HepG2 (cell line): ENCODE results near the gene FOXN3. TPM values are rescaled to one million over a fixed set of nuclear protein-coding genes. Genes with fewer than 3 reads are reported as not detected.

Experiments
- AKAP8 ChIP-seq: sonication (generic); formaldehyde crosslinking; IDR thresholded peaks from 2 replicates; pipeline ENCODE4 v1.5.1; 2020; ENCODE audit warnings: mild to moderate bottlenecking, missing genetic modification reagents
- ASH2L ChIP-seq: fragments of 300-600, 200-600 bp; sonication (generic); IDR thresholded peaks from 2 replicates; pipeline ENCODE4 v1.7.0; 2017; ENCODE audit warnings: low read depth, mild to moderate bottlenecking, moderate library complexity, mixed read lengths, low read length; ENCODE audit not compliant: insufficient read length
- ATF7 ChIP-seq, 2 experiments: fragments of 450-650 bp in 1 of 2; sonication (generic) in 1 of 2; formaldehyde crosslinking in 1 of 2; IDR thresholded peaks; 2 replicates each; pipeline versions ENCODE4 v1.4.0 to v1.6.1; 2016 to 2020; ENCODE audit warnings: antibody characterized with exemption in 1 of 2, mild to moderate bottlenecking in 1 of 2, missing genetic modification reagents in 1 of 2
- CBX5 ChIP-seq: sonication (generic); formaldehyde crosslinking; IDR thresholded peaks from 2 replicates; pipeline ENCODE4 v1.4.0; 2020; ENCODE audit warnings: missing genetic modification reagents, borderline replicate concordance
- FOXA1 ChIP-seq, 2 experiments: fragments of 450-650 bp in 1 of 2; sonication (generic) in 1 of 2; formaldehyde crosslinking in 1 of 2; IDR thresholded peaks; 2 replicates each; pipeline versions ENCODE4 v1.4.0 to v1.6.1; 2016 to 2020; ENCODE audit warnings: missing genetic modification reagents in 1 of 2
- FOXA3 ChIP-seq: IDR thresholded peaks from 2 replicates; pipeline ENCODE4 v1.6.1; 2016; ENCODE audit warnings: missing genetic modification reagents, missing compliant biosample characterization
- FOXK1 ChIP-seq: sonication (generic); formaldehyde crosslinking; IDR thresholded peaks from 2 replicates; pipeline ENCODE4 v1.4.0; 2020; ENCODE audit warnings: low read depth, missing genetic modification reagents, borderline replicate concordance
- IKZF4 ChIP-seq: sonication (generic); formaldehyde crosslinking; IDR thresholded peaks from 2 replicates; pipeline ENCODE4 v1.5.1; 2020; ENCODE audit warnings: borderline replicate concordance, mild to moderate bottlenecking, low read depth, missing genetic modification reagents; ENCODE audit errors: not compliant biosample characterization
- MXD4 ChIP-seq: IDR thresholded peaks from 2 replicates; pipeline ENCODE4 v1.6.1; 2016; ENCODE audit warnings: mild to moderate bottlenecking, missing biosample characterization, missing genetic modification reagents
- NFIC ChIP-seq: IDR thresholded peaks from 2 replicates; pipeline ENCODE4 v1.6.1; 2012; ENCODE audit warnings: mild to moderate bottlenecking, low read length, inconsistent platforms
- NPAS2 ChIP-seq: sonication (generic); formaldehyde crosslinking; IDR thresholded peaks from 2 replicates; pipeline ENCODE4 v1.8.0; 2022; ENCODE audit warnings: mild to moderate bottlenecking, missing genetic modification reagents, borderline replicate concordance
- PAF1 ChIP-seq: IDR thresholded peaks from 2 replicates; pipeline ENCODE4 v1.6.1; 2016; ENCODE audit warnings: missing genetic modification reagents, missing compliant biosample characterization
- POGZ ChIP-seq: sonication (generic); formaldehyde crosslinking; IDR thresholded peaks from 2 replicates; pipeline ENCODE4 v1.4.0; 2020; ENCODE audit warnings: mild to moderate bottlenecking, missing genetic modification reagents
- SIN3A ChIP-seq: IDR thresholded peaks from 2 replicates; pipeline ENCODE4 v1.6.1; 2011; ENCODE audit warnings: low read depth, mild to moderate bottlenecking, control low read depth, low read length, borderline replicate concordance
- SMYD3 ChIP-seq: sonication (generic); formaldehyde crosslinking; IDR thresholded peaks from 2 replicates; pipeline ENCODE4 v1.8.1; 2023; ENCODE audit warnings: mild to moderate bottlenecking, missing genetic modification reagents
- STAG1 ChIP-seq: sonication (generic); formaldehyde crosslinking; IDR thresholded peaks from 2 replicates; pipeline ENCODE4 v1.4.0; 2020; ENCODE audit warnings: missing genetic modification reagents
- polyA plus RNA-seq, 8 experiments: library from polyadenylated mRNA; depleted of rRNA in 3 of 8; stranded (reverse) in 7 of 8; unstranded in 1 of 8; fragments of >200 nt; fragmentation: Illumina TruSeq in 4 of 8; extraction: Trizol in 4 of 8; gene quantifications; 2 replicates each; pipeline versions ENCODE4 v1.2.1 to v1.2.3, GENCODE V29; 2011 to 2016; ENCODE audit warnings: low read depth in 4 of 8, missing spikeins in 1 of 8, mixed read lengths in 1 of 8; ENCODE audit not compliant: insufficient read depth in 1 of 8
- total RNA-seq, 5 experiments: library from RNA; depleted of rRNA; stranded (reverse); fragments of >200 nt; fragmentation: Illumina TruSeq; extraction: Trizol; gene quantifications; 2 replicates each; pipeline ENCODE4 v1.2.3, GENCODE V29; 2016; ENCODE audit warnings: low read depth in 1 of 5
- TF ChIP-seq, protein P1 (sequence below): sonication (generic); formaldehyde crosslinking; IDR thresholded peaks from 2 replicates; pipeline ENCODE4 v1.5.1; 2020; ENCODE audit warnings: mild to moderate bottlenecking, missing genetic modification reagents
- TF ChIP-seq, protein P2 (sequence below): sonication (generic); formaldehyde crosslinking; IDR thresholded peaks from 2 replicates; pipeline ENCODE4 v1.4.0; 2020; ENCODE audit warnings: missing genetic modification reagents
- TF ChIP-seq, protein P3 (sequence below): sonication (generic); formaldehyde crosslinking; IDR thresholded peaks from 2 replicates; pipeline ENCODE4 v1.5.1; 2020; ENCODE audit warnings: missing genetic modification reagents, mild to moderate bottlenecking, borderline replicate concordance
- TF ChIP-seq, protein P4 (sequence below): sonication (generic); formaldehyde crosslinking; IDR thresholded peaks from 2 replicates; pipeline ENCODE4 v1.4.0; 2020; ENCODE audit warnings: mild to moderate bottlenecking, missing genetic modification reagents
- TF ChIP-seq, protein P5 (sequence below): sonication (generic); IDR thresholded peaks from 2 replicates; pipeline ENCODE4 v1.6.1; 2016; ENCODE audit warnings: low read depth, borderline replicate concordance

FOXN3 gene
- total and polyA plus RNA-seq, 2 of the 13 experiments (the other 11 are each of a cell fraction or from before 2014, with no cell fraction given), result 32.4 to 70.2 TPM

DNA sequence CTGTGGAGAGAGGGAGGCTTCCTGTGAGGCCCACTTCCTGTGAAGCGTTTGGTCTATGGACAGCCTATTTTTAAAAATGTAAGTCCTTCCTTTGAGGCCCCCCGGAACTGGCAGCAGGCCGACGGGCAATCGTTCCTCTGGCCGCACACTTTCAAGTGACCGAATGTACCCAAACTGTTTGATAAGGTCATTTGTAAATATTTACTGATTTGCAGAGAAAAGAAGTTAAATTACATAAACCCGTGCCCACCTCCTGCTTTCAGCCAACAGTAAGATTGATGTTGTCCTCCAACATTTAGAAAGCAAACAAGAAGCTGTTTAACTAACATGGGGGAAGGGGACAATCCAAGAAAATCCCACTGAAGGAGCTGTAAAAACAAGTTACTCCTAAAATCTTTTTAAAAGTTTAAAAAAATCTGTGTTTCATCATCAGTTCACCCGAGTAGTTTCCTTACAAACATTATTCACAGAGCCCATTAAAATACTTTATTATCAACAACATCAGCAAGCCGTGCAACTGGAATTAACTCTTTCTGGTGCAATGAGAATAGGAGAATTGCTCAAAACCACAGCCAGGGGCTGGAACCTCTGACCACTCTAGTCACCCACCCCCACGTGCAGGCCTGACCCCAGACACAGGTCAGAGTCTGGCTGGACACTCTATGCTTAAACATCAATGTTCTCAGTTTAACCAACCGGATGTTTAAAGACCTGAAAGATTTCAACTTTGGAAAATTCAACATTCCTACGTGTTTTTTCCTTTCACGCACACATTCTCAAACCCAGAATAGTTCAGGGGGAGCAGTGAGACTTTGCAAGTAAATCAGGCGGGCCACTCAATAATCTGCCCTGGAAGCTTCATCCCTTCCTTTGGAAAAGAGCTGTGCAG, 65.3 kb downstream of the FOXN3 start (continued):
- TF ChIP-seq, protein P1, sequence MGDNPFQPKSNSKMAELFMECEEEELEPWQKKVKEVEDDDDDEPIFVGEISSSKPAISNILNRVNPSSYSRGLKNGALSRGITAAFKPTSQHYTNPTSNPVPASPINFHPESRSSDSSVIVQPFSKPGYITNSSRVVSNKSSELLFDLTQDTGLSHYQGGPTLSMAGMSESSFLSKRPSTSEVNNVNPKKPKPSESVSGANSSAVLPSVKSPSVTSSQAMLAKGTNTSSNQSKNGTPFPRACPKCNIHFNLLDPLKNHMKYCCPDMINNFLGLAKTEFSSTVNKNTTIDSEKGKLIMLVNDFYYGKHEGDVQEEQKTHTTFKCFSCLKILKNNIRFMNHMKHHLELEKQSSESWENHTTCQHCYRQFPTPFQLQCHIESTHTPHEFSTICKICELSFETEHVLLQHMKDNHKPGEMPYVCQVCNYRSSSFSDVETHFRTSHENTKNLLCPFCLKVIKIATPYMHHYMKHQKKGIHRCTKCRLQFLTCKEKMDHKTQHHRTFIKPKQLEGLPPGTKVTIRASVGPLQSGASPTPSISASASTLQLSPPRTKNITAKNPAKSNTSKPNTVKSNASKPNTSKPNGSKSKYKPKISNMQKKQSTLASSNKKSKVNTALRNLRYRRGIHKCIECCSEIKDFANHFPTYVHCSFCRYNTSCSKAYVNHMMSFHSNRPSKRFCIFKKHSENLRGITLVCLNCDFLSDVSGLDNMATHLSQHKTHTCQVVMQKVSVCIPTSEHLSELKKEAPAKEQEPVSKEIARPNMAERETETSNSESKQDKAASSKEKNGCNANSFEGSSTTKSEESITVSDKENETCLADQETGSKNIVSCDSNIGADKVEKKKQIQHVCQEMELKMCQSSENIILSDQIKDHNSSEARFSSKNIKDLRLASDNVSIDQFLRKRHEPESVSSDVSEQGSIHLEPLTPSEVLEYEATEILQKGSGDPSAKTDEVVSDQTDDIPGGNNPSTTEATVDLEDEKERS (CRISPR knock-in tag), result peak; percentile 36; the same call in 1 of the 2 replicates
- TF ChIP-seq FOXK1 (CRISPR knock-in tag) (peak; percentile 85), PAF1 (CRISPR knock-in tag) (no peak), CBX5 (CRISPR knock-in tag) (0 out of 2 replicates have a peak, but pooled peaks have one; percentile 23), FOXA1 (IDR thresholded peaks at IDR 0.05) (peak; percentile 91), FOXA1 (CRISPR knock-in tag; IDR thresholded peaks at IDR 0.05) (peak; percentile 97), SMYD3 (peak; percentile 77; the same call in 1 of the 2 replicates), SIN3A (0 out of 2 replicates have a peak, but pooled peaks have one; percentile 28), NPAS2 (CRISPR knock-in tag) (no peak), FOXA3 (peak; percentile 96), IKZF4 (CRISPR knock-in tag) (no peak), MXD4 (peak; percentile 53), ATF7 (IDR thresholded peaks at IDR 0.05) (no peak), ATF7 (CRISPR knock-in tag; IDR thresholded peaks at IDR 0.05) (peak; percentile 70; the same call in 1 of the 2 replicates), NFIC (peak; percentile 99), STAG1 (CRISPR knock-in tag) (peak; percentile 24), ASH2L (peak; percentile 95), AKAP8 (CRISPR knock-in tag) (0 out of 2 replicates have a peak, but pooled peaks have one; percentile 33), POGZ (peak; percentile 82)
- TF ChIP-seq, protein P2, sequence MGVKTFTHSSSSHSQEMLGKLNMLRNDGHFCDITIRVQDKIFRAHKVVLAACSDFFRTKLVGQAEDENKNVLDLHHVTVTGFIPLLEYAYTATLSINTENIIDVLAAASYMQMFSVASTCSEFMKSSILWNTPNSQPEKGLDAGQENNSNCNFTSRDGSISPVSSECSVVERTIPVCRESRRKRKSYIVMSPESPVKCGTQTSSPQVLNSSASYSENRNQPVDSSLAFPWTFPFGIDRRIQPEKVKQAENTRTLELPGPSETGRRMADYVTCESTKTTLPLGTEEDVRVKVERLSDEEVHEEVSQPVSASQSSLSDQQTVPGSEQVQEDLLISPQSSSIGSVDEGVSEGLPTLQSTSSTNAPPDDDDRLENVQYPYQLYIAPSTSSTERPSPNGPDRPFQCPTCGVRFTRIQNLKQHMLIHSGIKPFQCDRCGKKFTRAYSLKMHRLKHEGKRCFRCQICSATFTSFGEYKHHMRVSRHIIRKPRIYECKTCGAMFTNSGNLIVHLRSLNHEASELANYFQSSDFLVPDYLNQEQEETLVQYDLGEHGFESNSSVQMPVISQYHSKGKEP (CRISPR knock-in tag), result 0 out of 2 replicates have a peak, but pooled peaks have one; percentile 57
- TF ChIP-seq, protein P3, sequence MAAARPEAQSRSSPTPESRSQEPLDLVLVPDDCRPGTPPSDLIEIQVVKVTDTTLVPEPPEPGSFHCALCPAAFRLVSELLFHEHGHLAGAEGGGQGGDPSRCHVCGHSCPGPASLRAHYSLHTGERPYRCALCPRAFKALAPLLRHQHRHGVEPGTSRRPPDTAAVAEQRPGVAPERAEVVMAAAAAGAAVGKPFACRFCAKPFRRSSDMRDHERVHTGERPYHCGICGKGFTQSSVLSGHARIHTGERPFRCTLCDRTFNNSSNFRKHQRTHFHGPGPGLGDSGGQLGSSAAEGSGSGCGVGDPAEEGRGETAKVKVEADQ (CRISPR knock-in tag), result 0 out of 2 replicates have a peak, but pooled peaks have one; percentile 5
- TF ChIP-seq, protein P4, sequence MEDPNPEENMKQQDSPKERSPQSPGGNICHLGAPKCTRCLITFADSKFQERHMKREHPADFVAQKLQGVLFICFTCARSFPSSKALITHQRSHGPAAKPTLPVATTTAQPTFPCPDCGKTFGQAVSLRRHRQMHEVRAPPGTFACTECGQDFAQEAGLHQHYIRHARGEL (CRISPR knock-in tag), result no peak
- TF ChIP-seq, protein P5, sequence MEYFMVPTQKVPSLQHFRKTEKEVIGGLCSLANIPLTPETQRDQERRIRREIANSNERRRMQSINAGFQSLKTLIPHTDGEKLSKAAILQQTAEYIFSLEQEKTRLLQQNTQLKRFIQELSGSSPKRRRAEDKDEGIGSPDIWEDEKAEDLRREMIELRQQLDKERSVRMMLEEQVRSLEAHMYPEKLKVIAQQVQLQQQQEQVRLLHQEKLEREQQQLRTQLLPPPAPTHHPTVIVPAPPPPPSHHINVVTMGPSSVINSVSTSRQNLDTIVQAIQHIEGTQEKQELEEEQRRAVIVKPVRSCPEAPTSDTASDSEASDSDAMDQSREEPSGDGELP, result peak; percentile 54; the same call in 1 of the 2 replicates
